NCI-H1417 (cell line): ENCODE results near the gene SLC38A5.
"Not testable (repeated sequence)": the region's sequence is repeated elsewhere in the genome, so short reads cannot be mapped to it uniquely, and the experiment has no call there.

Source experiments
- DNase-seq, 3 experiments: peaks; one replicate each; lab custom pipeline; 2025; lab: John Stamatoyannopoulos, UW

SLC38A5 gene

GRCh38 chrX:48470110-48470832, at the start of gene SLC38A5:
Gene SLC38A5, minus strand, starts transcription at chrX:48470260. Its CDS starts 2,336 bp downstream, at chrX:48467924.
- DNase-seq: no peak

- DNase-seq: not testable (repeated sequence)
Measured at GRCh38 chrX:48519481-48519880, 49.4 kb upstream of the SLC38A5 start.

- DNase-seq: no peak
Measured at GRCh38 chrX:48516987-48517386, 46.9 kb upstream of the SLC38A5 start.

- DNase-seq: no peak
Measured at GRCh38 chrX:48516285-48516684, 46.2 kb upstream of the SLC38A5 start.

- DNase-seq: no peak
Measured at GRCh38 chrX:48515842-48516241, 45.8 kb upstream of the SLC38A5 start.

- no peak for DNase-seq
Measured at GRCh38 chrX:48514868-48515460, 44.9 kb upstream of the SLC38A5 start.

GRCh38 chrX:48514126-48514806, 44.2 kb upstream of the SLC38A5 start:
- DNase-seq: no peak

- no peak for DNase-seq
Measured at GRCh38 chrX:48513670-48514069, 43.6 kb upstream of the SLC38A5 start.

GRCh38 chrX:48512371-48512935, 42.4 kb upstream of the SLC38A5 start:
- no peak for DNase-seq

- DNase-seq: no peak
Measured at GRCh38 chrX:48511560-48511959, 41.5 kb upstream of the SLC38A5 start.

- no peak for DNase-seq
Measured at GRCh38 chrX:48509619-48510018, 39.6 kb upstream of the SLC38A5 start.

GRCh38 chrX:48509245-48509590, 39.2 kb upstream of the SLC38A5 start:
- no peak for DNase-seq

- DNase-seq: peak; percentile 42 to 70 (median 63)
Measured at GRCh38 chrX:48508400-48509244, 38.6 kb upstream of the SLC38A5 start, which contains the start of gene PORCN. Gene PORCN, plus strand, starts transcription at chrX:48508992. Its CDS starts 829 bp downstream, at chrX:48509821.

- DNase-seq: no peak
Measured at GRCh38 chrX:48507246-48507645, 37.2 kb upstream of the SLC38A5 start.

- no peak for DNase-seq
Measured at GRCh38 chrX:48505481-48505880, 35.4 kb upstream of the SLC38A5 start.

- DNase-seq: no peak
Measured at GRCh38 chrX:48504261-48504660, 34.2 kb upstream of the SLC38A5 start.

GRCh38 chrX:48498374-48498809, 28.3 kb upstream of the SLC38A5 start:
- DNase-seq: no peak

GRCh38 chrX:48497871-48498270, 27.8 kb upstream of the SLC38A5 start:
- DNase-seq: no peak

- no peak for DNase-seq
Measured at GRCh38 chrX:48496660-48497059, 26.6 kb upstream of the SLC38A5 start.

- peak in 1 of 3 experiments; percentile 37 for DNase-seq
Measured at GRCh38 chrX:48493890-48494364, 23.9 kb upstream of the SLC38A5 start.

GRCh38 chrX:48492293-48492910, 22.3 kb upstream of the SLC38A5 start:
- no peak for DNase-seq
